BE2C (cell line): ENCODE results near the gene CYB561.

Experiments used
- DNase-seq: peaks from one replicate; pipeline ENCODE4 v3.0.0-alpha.2; 2020
- H3K27me3 ChIP-seq: fragments of 250-450 bp; sonication (Bioruptor Pico); 2 replicates; pipeline ENCODE4 v1.5.1; 2020; ENCODE audit warnings: mild to moderate bottlenecking
- H3K36me3 ChIP-seq: fragments of 250-450 bp; sonication (Bioruptor Pico); 2 replicates; pipeline ENCODE4 v1.5.1; 2020; ENCODE audit warnings: mild to moderate bottlenecking
- H3K4me1 ChIP-seq: fragments of 250-450 bp; sonication (Bioruptor Pico); 2 replicates; pipeline ENCODE4 v1.5.1; 2020
- H3K4me3 ChIP-seq: 2 replicates; pipeline ENCODE4 v1.5.1; 2011; ENCODE audit warnings: low read depth, low read length
- H3K9me3 ChIP-seq: fragments of 250-450 bp; sonication (Bioruptor Pico); 2 replicates; pipeline ENCODE4 v1.5.1; 2020
- CTCF ChIP-seq: IDR thresholded peaks from 2 replicates; pipeline ENCODE4 v1.5.1; 2012; ENCODE audit warnings: mild to moderate bottlenecking, low read depth, low read length

CYB561 gene

GRCh38 chr17:63480826-63481487, 34.9 kb upstream of the CYB561 start:
- Histone ChIP-seq H3K36me3 (peaks cover 42% of the 10 kb centered on the region), H3K4me3 (peak overlapping the region; percentile 81), H3K4me1 (peaks cover 29% of the 10 kb centered on the region), H3K9me3 (no peaks in the 10 kb centered on the region), H3K27me3 (no peaks in the 10 kb centered on the region)
- DNase-seq, result peak; percentile 97
- no peak for TF ChIP-seq CTCF

GRCh38 chr17:63480192-63480784, 34.2 kb upstream of the CYB561 start:
- no peak for DNase-seq
- H3K4me1 ChIP-seq, result peaks cover 36% of the 10 kb centered on the region
- peaks cover 38% of the 10 kb centered on the region for H3K36me3 ChIP-seq
- H3K27me3 ChIP-seq, result no peaks in the 10 kb centered on the region
- H3K4me3 ChIP-seq, result peak overlapping the region; percentile 81
- TF ChIP-seq CTCF, result no peak
- no peaks in the 10 kb centered on the region for H3K9me3 ChIP-seq

- peak; percentile 85 for DNase-seq
Observed at GRCh38 chr17:63479495-63480184, 33.5 kb upstream of the CYB561 start.

GRCh38 chr17:63478814-63479494, 32.8 kb upstream of the CYB561 start:
- TF ChIP-seq CTCF, result peak; percentile 92
- H3K4me3 ChIP-seq, result peak overlapping the region; percentile 81
- peaks cover 24% of the 10 kb centered on the region for H3K36me3 ChIP-seq
- peak; percentile 92 for DNase-seq
- H3K9me3 ChIP-seq, result no peaks in the 10 kb centered on the region
- no peaks in the 10 kb centered on the region for H3K27me3 ChIP-seq
- H3K4me1 ChIP-seq, result peaks cover 49% of the 10 kb centered on the region

More at GRCh38 chr17:63479495-63480184, 33.5 kb upstream of the CYB561 start:
- TF ChIP-seq CTCF, result no peak
- no peaks in the 10 kb centered on the region for H3K27me3 ChIP-seq
- H3K36me3 ChIP-seq, result peaks cover 31% of the 10 kb centered on the region
- H3K4me1 ChIP-seq, result peaks cover 42% of the 10 kb centered on the region
- H3K9me3 ChIP-seq, result no peaks in the 10 kb centered on the region
- peak overlapping the region; percentile 81 for H3K4me3 ChIP-seq

GRCh38 chr17:63477480-63478440, 31.7 kb upstream of the CYB561 start:
- Histone ChIP-seq H3K9me3 (no peaks in the 10 kb centered on the region), H3K4me1 (peaks cover 53% of the 10 kb centered on the region), H3K27me3 (no peaks in the 10 kb centered on the region), H3K4me3 (peak overlapping the region; percentile 81), H3K36me3 (peaks cover 18% of the 10 kb centered on the region)
- TF ChIP-seq CTCF, result no peak
- DNase-seq, result peak; percentile 67
